Prostate gland (tissue), 2 donors: ENCODE data around the gene ELMOD1.

Experiments
- POLR2A ChIP-seq: fragments of 450-650 bp; IDR thresholded peaks from one replicate; pipeline ENCODE4 v1.6.1; 2016; ENCODE audit warnings: antibody characterized with exemption, mild to moderate bottlenecking
- POLR2AphosphoS5 ChIP-seq: sonication (generic); formaldehyde crosslinking; IDR thresholded peaks from one replicate; pipeline ENCODE4 v1.6.1; 2017; ENCODE audit warnings: antibody characterized with exemption
- TF ChIP-seq, protein P1 (sequence below), 4 experiments: fragments of 200-600 bp in 2 of 4; fragments of 450-650 bp in 2 of 4; sonication (generic) in 2 of 4; IDR thresholded peaks; 1 replicate in 3 of 4; 2 replicates in 1 of 4; pipeline ENCODE4 v1.5.1; 2016 to 2019; ENCODE audit warnings: antibody characterized with exemption in 4 of 4, mild to moderate bottlenecking in 2 of 4, moderate library complexity in 2 of 4

DNA sequence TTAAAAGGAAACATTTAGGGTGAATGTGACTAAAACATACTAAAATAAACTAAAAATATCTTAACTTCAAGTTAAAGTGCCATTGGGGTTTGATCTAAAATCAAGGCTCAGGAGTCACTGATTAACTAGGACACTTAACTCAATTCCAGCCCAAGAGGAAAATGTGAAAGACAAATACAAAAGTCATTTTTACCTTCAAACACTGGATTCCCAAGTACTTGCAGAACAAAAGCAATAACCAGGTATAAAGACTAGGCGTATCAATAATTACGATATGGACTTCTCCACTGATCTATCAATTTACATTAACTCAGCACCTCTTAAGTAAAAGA, 41.0 kb upstream of the ELMOD1 start:
- TF ChIP-seq, protein P1, sequence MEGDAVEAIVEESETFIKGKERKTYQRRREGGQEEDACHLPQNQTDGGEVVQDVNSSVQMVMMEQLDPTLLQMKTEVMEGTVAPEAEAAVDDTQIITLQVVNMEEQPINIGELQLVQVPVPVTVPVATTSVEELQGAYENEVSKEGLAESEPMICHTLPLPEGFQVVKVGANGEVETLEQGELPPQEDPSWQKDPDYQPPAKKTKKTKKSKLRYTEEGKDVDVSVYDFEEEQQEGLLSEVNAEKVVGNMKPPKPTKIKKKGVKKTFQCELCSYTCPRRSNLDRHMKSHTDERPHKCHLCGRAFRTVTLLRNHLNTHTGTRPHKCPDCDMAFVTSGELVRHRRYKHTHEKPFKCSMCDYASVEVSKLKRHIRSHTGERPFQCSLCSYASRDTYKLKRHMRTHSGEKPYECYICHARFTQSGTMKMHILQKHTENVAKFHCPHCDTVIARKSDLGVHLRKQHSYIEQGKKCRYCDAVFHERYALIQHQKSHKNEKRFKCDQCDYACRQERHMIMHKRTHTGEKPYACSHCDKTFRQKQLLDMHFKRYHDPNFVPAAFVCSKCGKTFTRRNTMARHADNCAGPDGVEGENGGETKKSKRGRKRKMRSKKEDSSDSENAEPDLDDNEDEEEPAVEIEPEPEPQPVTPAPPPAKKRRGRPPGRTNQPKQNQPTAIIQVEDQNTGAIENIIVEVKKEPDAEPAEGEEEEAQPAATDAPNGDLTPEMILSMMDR (IDR thresholded peaks at IDR 0.05) = no peak
- TF ChIP-seq POLR2A (no peak), POLR2AphosphoS5 (no peak)
